Fibroblast of skin of back (primary cell): ENCODE data around the gene PIP4K2A.
"Not testable (repeated sequence)": the region's sequence is repeated elsewhere in the genome, so short reads cannot be mapped to it uniquely, and the experiment has no call there.

Experiments used
- DNase-seq: peaks from one replicate; pipeline ENCODE4 v3.0.0-alpha.2; 2013

PIP4K2A gene

DNA sequence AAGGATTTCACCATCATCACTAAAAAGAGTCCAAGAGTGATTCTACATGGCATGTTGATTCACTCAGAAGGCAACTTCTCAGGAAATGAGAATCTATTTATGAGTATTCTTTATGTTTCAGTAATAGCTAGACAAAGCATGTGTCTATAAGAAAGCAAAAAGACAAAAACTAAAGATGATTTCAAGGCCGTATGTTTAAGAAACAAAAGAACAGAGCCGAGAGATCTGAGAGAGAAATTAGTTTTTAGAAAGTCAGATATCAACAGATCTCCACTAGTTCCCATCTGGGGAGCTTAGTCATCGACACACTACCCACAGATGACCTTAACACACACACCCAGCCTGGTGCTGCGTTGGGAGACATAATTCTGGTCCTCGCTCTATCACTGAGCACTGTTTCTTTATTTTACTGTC is 21.0 kb downstream of the PIP4K2A start:
- DNase-seq = peak; percentile 43

DNA sequence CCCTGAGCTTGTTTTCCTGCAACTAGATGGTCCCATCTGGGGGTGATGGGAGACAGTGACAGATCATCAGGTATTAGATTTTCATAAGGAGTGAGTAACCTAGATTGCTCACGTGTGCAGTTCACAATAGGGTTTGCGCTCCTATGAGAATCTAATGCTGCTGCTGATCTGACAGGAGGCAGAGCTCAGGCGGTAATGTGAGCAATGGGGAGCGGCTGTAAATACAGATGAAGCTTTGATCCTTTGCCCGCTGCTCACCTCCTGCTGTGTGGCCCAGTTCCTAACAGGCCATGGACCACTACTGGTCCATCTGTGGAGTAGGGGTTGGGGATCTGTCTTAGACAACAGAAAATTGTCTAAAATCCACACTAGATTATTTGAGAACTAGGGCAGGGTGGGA is 22.3 kb downstream of the PIP4K2A start:
- not testable (repeated sequence) for DNase-seq

DNA sequence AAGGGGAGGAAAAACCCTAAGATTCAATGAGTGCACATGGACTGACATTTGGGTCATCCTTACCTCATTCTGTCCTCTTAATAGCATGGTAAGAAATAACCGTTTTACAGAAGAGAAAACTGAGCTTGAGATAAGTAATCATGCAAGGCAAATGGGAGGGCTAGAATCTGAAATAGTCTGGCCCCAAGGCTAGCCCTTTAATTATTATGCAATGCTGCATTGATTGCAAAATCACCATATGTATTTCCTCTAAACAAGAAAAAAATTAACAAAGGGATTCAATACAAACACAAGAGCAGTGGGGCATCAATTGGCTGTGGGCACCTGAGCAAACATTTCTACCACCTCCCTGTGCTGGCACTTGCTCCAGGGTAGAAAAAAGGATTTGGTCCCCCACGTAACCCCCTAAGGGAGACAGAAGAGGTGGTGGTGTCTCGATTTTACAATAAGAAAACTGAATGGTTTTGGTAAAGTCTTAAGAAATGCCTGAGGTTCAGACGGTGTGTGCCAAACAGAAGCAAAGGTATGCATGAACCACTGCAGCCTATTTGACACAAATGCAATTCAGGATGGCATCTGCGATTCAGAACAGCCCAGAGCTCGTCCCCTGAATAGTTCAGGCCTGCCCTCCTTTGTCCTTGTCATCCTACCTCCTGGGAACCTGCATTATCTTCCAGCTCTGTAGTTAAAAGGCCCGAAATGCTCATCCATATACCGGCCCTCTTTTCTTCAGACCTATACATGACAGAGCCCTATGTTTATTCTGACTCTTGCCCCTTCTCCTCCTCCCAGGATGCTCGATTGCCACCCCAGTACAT is 23.6 kb downstream of the PIP4K2A start:
- DNase-seq = no peak

DNA sequence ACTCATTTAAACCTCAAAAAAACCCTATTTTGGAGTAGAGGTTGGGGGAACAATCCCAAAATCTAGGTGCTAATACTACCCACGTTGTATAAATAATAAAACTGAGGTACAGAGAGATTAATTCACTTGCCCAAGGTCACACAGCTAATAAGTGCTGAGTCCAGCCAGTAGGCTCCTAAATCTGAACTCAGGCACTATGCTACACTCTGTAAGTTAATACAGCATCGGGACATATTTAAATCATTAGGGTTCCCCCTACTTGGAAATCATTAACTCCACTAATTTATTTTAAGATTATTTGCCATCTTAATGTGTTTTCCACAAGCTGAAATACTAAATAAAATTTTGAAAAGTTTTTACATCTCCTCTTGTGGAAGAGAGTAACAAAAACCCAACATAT is 24.2 kb downstream of the PIP4K2A start:
- no peak for DNase-seq

DNA sequence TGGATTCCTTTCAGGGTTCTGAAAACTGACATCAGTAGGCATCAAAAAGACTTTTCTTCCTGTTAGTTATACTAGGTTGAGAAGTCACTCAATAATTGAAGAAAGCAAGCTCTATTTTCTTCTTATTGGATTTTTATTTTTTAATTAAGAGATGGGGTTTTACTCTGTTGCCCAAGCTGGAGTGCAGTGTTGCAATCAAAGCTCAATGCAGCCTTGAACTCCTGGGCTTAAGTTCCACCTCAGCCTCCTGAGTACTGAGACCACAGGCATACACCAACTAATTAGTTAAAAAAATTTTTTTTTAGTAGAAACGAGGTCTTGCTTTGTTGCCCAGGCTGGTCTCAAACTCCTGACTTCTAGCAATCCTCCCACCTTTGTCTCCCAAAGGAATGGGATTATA is 28.0 kb downstream of the PIP4K2A start:
- DNase-seq = no peak

DNA sequence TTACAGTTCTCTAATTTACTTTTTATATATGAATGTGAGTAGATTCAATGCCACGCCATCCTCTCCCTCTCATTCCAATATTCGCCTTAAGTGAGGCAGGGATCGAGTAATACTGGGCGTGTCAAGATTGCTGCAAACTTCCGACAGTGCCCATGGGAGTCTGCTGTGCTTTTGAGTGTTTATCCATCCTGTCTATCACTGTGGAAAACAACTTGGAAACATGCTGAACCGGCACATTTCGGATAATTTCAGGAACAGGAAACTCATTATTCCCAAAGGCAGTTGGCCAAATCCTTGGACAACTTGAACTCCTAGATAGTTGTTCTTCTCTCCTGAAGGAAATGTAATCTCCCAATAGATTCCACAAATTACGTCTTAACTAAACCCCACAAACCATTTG is 28.5 kb downstream of the PIP4K2A start:
- DNase-seq = no peak

DNA sequence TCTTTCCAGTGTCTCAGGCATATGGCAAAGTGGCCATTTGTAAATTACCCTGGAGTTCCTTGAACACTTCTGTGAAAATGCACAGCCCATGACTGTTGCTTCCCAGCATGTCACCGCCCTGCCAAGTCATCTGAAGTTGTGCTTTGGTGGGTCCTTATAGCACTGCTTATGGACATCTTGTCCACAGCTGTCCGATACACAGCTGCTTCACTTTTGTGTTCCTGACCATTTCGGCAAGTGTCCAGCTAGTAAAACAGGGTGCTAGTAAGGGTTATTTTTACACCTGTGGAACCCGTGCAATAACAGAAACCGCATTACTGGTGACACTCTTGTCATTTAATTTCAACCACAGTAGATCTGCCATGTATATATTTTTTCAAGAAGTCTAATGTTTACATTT is 29.7 kb downstream of the PIP4K2A start:
- DNase-seq = peak; percentile 12

DNA sequence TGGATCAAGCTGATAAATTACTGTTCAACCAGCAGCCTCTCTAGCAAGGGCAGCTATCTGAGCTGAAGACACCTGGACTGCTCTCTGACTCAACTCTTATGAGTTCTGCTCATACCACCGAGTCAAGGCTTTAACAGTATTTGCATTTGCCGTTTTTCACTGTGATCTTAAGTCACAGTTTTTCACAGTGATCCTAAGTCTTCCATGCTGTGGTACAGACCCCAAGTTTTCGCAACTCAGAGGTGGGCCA is 31.3 kb downstream of the PIP4K2A start:
- DNase-seq = no peak

DNA sequence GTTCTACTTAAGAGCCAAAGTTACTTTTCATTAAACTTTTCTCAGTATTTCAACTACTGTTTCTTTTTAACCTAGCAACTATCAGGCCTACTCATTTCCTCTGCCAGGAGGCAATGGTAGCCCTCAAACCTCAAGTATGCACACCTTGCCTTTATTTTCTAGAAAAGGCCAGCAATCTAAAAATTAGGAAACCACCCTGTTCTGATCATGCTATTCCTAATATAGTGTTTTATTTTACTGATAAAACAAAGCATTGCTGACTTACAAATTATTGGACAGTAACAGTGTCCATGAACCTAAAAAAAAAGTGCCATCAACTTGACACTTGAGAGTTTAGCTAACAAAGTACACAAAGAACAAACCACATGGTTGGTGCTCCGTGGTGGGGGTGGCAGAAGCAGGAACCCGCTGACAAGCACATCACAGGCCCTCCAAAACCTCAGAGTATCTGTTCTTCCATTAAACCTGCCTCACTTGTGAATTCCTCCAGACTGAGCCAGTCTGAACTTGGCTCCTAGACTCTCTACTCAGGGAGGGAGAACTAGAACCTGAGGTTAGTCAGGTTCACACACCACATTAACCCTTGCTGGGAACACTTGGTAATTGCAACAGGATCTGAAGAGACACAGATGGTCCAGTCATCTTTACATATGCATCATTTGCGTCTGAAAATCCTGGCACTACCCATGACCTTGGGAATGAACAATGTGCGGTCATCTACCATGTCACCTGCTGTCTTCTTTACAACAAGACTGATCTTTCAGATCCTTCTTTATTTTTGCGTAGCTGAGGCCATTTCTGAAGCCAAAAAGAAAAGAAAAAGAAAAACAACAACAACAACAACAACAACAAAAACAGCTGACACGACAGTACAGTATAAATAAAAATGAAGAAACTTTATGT is 31.9 kb downstream of the PIP4K2A start:
- peak; percentile 22 for DNase-seq

DNA sequence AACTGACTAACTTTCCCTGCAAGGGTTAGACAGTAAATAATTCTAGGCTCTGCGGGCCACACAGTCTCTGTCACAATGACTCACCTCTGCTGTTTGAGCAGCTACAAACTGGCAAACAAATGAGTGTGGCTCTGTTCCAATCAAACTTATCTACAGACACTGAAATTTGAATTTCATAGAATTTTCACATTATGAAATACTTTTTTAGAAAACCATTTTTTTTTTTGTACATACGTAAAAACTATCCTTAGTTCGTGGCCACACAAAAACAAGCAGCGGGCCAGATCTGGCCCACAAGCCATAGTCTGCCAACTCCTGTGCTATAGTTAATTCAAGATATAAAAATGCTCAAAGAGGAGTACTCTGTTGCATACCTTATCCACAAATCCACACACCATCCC is 32.6 kb downstream of the PIP4K2A start:
- DNase-seq = peak; percentile 71

DNA sequence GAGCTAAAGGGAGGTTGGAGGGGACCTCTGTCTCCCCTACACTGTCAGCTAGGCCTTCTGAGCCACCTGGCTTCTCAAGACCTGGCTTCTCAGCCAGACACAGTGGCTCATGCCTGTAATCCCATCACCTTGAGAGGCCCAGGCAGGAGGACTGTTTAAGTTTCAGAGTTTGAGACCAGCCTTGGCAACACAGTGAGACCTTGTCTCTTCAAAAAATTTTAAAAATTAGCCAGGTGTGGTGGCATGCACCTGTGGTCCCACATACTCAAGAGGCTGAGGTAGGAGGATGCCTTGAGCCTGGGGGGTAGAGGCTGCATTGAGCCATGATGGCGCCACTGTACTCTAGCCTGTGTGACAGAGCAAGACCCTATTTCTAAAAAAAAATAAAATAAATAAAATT is 33.1 kb downstream of the PIP4K2A start:
- no peak for DNase-seq

DNA sequence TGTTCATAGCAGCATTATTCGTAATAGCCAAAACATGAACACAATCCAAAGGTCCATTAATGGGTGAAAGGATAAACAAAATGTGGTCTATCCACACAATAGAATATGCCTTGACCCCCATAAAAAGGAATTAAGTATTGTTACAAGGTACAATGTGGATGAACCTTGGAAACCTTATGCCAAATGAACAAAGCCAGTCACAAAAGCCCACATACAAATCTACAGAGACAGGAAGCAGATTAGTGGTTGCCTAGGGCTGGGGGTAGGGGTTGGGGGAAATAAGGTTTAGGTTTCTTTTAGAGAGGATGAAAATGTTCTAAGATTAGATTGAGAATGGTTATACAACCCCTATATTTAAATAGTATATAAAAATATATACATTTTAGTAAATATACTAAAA is 34.8 kb downstream of the PIP4K2A start:
- no peak for DNase-seq

DNA sequence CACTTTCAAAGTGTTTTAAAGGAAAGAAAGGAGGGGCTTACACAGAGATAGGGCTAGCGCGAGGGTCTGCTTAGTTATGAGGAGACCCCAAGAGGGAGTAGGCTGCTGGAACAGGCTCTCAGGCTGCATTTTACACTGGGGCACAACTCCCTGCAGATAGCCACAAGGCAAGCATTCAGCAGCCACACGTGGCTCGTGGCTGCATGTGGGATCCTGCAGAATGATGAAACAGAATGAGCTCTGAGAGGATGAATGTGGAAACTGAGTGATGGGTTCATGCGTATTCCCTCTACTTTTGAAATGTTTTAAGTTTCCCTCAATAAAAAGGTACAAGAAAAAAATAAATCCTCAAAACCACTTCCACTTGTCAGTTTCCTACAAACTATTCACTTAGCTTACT is 37.0 kb downstream of the PIP4K2A start:
- DNase-seq = no peak

DNA sequence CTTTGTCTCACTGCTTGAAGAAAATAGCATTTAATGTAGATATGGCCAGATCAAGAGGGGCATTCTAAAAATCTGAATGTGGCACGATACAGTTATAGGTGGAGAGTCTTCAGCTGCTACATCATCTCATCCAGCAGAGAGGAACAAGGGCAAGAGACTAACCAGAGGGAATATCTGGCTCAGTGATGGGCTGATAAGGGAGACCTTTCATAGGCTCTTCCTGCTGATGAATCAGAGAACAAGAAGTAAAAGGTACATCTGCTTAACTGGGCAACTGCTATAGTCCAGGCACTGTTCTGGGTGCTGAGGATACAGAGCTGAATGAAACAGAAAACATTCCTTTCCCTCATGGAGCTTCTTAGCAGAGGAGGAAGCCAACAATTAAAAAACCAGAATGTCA is 37.9 kb downstream of the PIP4K2A start:
- no peak for DNase-seq

DNA sequence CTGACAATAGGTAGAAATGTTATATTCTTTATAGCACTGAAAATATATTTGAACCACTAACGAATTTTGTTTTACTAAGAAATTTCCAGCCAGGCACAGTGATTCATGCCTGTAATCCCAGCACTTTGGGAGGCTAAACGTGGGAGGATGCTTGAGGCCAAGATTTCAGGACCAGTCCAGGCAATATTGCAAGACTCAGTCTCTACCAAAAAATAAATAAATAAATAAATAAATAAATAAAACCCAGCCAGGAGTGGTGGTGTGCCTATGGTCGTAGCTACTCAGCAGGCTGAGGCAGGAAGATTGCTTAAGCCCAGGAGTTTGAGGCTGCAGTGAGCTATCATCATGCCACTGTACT is 39.8 kb downstream of the PIP4K2A start:
- DNase-seq = no peak

DNA sequence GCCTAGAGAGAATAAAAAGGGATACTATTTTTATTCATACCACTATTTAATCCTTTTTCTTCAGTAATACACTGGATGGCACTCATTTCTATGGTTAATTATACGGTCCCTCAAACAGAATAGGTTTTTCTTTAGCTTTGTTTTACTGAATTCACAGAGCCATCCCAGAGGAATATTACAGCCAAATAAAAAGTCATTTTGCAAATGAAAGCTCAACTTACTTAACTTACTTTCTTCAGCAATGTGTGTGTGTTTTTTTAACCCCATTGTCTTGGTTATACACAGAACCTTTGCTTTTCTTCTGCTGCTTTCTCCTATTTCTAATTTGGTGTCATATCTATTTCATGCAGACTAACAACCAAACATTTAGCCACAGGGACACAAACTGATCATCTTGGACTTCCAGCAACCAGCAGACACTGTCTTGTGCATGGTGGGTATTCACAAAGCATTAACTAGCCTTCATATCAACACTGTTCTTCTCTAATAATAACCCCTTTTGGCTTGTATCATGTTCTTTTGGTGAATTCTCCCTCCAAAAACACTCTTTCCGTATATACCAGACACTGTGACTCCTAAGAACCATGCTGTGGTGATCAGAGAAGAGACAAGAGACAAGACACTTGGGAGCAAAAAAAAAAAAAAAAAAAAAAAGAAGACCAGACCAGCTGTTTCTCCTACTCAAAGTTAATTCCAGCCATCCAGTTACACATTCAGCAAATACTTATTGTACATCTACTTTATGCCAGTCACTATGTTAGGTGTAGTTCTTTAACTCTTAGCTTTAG is 40.4 kb downstream of the PIP4K2A start:
- DNase-seq = no peak

DNA sequence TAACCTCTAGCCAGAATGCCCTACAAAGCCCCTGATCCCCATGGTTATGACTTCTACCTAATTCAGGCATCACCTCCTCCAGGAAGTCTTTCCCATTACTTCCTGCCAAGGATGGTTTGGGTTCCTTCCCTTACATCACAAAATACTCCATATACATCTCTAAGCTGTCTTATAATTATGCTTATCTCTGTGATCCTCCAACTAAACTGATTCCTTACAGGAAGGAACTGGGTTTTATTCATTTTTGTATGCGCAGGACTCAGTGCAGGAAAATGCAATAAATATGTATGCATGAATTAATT is 41.3 kb downstream of the PIP4K2A start:
- no peak for DNase-seq

DNA sequence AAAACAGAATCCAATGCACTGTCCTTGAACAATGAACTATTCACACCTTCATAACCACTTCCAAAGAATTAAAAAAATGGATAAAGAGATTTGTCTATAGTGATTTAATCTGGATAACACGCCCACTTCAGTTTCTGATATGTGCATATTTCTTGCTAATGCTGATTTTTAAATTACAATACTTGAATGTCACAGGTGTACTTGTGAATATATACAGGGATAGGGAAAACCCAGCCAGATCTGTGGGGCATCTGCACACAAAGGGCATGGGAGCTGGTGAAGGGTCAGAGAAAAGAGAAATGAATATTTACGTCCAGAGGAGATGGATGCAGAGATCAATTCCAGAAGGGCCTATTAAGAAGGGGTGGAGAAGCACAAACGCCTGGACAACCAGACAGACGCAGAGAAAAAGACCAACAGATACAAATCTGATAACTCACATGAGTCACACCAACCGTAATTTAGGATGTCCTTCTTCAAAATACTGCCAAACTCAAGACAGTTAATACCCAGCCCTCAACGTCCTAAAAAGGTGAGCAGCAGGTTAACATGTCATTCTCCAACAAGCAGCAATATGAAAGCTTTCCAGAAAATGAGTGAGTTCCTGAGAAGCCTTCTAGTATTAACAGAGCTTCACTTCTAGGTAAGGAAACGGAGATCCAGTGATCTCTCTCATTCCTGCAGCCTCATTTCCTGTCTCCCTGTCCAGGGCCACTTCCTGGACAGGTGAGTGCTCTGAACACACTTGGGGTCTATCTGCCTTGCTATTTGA is 41.9 kb downstream of the PIP4K2A start:
- no peak for DNase-seq

DNA sequence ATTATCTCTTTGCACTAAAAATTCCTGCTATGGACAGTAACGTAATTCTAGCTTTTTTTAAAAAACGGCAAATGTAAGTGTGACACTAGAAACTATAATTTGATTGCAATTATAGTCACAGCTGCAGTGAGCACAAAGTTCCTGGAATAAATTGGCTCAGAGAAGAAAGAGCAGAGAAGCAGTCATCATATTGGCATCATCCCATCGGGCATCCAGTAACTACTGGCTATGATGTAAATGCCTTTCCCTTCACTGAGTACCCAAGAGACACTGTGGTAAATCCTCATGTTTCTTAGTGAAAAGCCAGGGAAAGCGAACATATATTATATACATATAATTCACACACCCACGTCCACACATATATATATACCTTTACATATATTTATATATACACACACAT is 43.6 kb downstream of the PIP4K2A start:
- DNase-seq = peak; percentile 19

DNA sequence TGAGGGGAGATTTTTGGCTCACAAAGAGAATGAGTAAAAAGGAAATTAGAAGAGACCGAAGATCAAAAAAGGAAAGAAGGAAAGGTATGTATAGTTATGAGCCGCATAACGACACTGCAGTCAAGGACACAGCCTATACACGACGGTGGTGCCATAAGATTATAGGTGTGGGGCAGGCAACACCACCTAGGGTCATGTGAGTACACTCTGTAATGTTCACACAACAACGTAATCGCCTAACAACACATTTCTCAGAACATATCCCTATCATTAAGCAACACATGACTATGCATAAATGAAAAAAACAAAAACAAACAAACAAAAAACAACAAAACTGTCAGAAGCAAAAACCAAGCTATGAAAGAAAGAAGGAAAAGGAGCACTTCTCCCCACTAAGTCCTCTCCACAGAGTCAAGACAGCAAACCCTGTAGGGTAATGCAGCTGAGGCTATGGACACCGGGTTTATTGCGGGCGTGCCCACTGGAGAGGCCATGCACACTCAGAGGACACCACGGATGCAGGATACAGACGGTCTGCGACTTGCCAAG is 45.1 kb downstream of the PIP4K2A start:
- DNase-seq = no peak

DNA sequence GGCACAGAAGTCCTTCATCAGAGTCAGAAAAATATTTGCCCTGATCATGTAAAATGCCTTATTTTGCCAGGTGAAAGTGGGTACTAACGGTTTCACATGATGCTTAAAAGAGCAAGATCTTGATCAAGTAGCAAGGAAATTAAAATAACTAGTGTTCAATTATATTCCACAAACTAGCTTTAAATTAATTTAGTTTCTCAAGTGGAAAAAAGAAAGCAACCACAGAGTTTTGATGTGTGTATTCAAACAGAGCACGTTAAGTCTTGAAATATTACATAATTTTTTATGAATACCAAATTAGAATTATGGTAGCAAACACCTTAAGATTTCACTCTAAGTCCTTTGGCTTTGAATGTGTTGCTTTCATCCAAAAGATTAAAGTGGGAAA is 47.3 kb downstream of the PIP4K2A start:
- DNase-seq = no peak

DNA sequence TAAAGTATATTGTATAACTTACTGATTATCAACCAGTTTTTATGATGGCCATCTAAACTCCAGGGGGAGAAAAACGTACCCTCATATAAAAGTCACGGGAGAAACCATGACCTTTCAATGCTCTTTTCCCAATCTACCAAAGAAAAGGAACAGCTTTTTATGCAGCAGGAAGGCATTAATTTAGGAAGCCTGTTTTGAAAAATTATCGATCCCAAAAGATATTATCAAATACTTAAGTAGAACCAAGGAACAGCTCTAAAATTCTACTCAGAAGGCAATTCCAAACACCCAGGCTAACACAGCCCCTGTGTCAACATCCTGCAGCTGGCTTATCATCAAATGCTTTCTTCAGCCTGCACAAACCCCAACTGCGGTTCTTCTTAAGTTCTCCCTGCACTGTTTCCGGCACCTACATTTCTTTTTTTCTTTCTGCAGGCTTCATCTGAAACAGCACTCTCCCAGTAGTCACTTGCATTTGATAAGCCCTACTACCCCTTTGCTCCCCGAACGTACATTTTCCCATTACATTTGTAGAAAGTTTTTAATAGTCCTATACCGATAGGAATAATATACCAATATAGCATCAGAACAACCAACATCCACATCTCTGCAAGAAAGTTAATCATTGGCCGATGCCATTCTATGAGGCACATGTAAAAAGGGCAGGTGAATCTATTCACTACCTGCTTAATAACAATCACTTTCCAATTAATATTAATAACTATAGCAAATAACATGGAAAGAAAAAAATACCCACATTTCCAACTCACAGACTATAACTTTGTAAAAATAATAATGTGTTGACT is 47.9 kb downstream of the PIP4K2A start:
- DNase-seq = peak; percentile 12
